Retinal pigment epithelial cell (primary cell): ENCODE data around the gene SACM1L.

Source experiments
- DNase-seq: peaks from one replicate; pipeline ENCODE4 v3.0.0-alpha.2; 2010; ENCODE audit warnings: low read depth
- H3K4me3 ChIP-seq: 2 replicates; pipeline ENCODE4 v1.5.1; 2011; ENCODE audit warnings: mild to moderate bottlenecking, low read length, control low read depth, moderate library complexity
- TF ChIP-seq, protein P1 (sequence below): conservative IDR thresholded peaks from 2 replicates; pipeline ENCODE4 v1.5.1; 2011; ENCODE audit warnings: low read depth, low read length, control low read depth, inconsistent platforms

The SACM1L gene, protein sequence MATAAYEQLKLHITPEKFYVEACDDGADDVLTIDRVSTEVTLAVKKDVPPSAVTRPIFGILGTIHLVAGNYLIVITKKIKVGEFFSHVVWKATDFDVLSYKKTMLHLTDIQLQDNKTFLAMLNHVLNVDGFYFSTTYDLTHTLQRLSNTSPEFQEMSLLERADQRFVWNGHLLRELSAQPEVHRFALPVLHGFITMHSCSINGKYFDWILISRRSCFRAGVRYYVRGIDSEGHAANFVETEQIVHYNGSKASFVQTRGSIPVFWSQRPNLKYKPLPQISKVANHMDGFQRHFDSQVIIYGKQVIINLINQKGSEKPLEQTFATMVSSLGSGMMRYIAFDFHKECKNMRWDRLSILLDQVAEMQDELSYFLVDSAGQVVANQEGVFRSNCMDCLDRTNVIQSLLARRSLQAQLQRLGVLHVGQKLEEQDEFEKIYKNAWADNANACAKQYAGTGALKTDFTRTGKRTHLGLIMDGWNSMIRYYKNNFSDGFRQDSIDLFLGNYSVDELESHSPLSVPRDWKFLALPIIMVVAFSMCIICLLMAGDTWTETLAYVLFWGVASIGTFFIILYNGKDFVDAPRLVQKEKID

GRCh38 chr3:45688882-45689786, at the start of gene SACM1L:
Gene SACM1L (plus strand): TSS chr3:45689396. CDS start chr3:45689466, 70 bp downstream.
- H3K4me3 ChIP-seq, result peak within 1 kb of the TSS; percentile 87
- peak; percentile 95 for DNase-seq
- TF ChIP-seq, protein P1, sequence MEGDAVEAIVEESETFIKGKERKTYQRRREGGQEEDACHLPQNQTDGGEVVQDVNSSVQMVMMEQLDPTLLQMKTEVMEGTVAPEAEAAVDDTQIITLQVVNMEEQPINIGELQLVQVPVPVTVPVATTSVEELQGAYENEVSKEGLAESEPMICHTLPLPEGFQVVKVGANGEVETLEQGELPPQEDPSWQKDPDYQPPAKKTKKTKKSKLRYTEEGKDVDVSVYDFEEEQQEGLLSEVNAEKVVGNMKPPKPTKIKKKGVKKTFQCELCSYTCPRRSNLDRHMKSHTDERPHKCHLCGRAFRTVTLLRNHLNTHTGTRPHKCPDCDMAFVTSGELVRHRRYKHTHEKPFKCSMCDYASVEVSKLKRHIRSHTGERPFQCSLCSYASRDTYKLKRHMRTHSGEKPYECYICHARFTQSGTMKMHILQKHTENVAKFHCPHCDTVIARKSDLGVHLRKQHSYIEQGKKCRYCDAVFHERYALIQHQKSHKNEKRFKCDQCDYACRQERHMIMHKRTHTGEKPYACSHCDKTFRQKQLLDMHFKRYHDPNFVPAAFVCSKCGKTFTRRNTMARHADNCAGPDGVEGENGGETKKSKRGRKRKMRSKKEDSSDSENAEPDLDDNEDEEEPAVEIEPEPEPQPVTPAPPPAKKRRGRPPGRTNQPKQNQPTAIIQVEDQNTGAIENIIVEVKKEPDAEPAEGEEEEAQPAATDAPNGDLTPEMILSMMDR, result no peak

- no peak overlapping the region for H3K4me3 ChIP-seq
- no peak for DNase-seq
- TF ChIP-seq, protein P1, result no peak
Measured at GRCh38 chr3:45640091-45640507, 49.1 kb upstream of the SACM1L start.

DNA sequence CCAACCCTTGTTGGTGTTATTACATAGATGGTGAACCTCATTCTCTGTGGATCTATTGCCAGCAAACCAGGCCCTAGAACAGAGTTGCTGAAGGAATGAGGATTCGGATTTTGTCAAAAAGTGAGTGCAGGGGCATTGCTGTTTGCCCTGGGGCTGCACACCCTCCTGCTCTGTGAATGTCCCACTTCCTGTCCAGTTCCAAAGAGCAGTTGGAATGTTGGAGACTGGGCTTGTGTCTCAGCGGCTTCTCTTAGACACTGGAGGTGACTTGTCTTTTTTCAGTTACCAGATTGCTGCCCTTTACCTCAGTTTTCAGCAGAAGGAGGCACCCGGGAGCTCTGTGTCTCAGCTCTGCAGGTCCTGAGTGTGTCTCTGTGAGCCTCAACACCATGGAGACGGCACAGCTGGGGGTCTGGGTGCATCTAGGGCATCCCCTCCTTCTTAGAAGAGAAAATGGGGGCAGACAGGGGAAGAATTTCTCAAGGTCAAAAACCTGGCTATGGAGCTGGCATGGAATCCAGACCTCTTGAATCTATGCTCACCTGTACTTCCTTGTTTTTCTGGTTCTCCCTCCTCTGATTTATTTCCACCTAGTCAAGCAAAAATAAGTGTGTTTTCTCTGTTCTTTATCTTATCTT, 48.4 kb upstream of the SACM1L start:
- TF ChIP-seq, protein P1, result no peak
- no peak overlapping the region for H3K4me3 ChIP-seq
- DNase-seq, result no peak

GRCh38 chr3:45641756-45642155, 47.4 kb upstream of the SACM1L start:
- no peak for DNase-seq
- H3K4me3 ChIP-seq, result no peak overlapping the region
- TF ChIP-seq, protein P1, result no peak

GRCh38 chr3:45642731-45643152, 46.5 kb upstream of the SACM1L start:
- TF ChIP-seq, protein P1, result no peak
- H3K4me3 ChIP-seq, result no peak overlapping the region
- DNase-seq, result no peak

GRCh38 chr3:45644063-45644790, 45.0 kb upstream of the SACM1L start:
- TF ChIP-seq, protein P1, result no peak
- peak; percentile 76 for DNase-seq
- no peak overlapping the region for H3K4me3 ChIP-seq
